HG03139 (cell line): ENCODE results near the gene PDP2.
A peak's percentile ranks its signal among the peaks of the same experiment; 100 is the strongest.

Experiments used
- ATAC-seq: cut with Tn5 transposase; IDR thresholded peaks from one replicate; pipeline ENCODE4 v1.9.1; 2021; ENCODE audit not compliant: unreplicated experiment

The PDP2 gene, protein sequence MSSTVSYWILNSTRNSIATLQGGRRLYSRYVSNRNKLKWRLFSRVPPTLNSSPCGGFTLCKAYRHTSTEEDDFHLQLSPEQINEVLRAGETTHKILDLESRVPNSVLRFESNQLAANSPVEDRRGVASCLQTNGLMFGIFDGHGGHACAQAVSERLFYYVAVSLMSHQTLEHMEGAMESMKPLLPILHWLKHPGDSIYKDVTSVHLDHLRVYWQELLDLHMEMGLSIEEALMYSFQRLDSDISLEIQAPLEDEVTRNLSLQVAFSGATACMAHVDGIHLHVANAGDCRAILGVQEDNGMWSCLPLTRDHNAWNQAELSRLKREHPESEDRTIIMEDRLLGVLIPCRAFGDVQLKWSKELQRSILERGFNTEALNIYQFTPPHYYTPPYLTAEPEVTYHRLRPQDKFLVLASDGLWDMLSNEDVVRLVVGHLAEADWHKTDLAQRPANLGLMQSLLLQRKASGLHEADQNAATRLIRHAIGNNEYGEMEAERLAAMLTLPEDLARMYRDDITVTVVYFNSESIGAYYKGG

GRCh38 chr16:66880288-66881013 is at the start of gene PDP2:
TSS of gene PDP2 (plus strand) at chr16:66880515. CDS start at chr16:66884285, 3,770 bp downstream.
- ATAC-seq: peak; percentile 94

DNA sequence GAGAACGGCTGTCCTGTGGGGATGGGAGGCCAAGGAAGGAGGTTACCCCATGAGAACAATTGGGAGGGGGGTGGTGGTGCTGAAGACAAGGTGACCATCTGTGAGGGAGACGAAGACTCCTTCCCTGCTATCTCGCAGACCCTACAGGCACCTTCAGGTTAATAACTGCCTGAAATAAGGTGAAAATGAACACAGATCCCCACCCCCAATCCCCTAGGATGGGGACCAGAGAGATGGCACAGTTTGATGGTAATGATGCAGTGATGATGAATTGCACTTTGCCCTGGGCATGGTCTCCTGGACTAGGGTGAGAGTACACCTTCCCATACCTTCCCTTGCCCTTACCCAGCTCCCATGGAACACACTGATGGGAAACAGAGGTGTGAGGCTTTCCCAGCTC is 48.1 kb upstream of the PDP2 start:
- ATAC-seq: no peak

DNA sequence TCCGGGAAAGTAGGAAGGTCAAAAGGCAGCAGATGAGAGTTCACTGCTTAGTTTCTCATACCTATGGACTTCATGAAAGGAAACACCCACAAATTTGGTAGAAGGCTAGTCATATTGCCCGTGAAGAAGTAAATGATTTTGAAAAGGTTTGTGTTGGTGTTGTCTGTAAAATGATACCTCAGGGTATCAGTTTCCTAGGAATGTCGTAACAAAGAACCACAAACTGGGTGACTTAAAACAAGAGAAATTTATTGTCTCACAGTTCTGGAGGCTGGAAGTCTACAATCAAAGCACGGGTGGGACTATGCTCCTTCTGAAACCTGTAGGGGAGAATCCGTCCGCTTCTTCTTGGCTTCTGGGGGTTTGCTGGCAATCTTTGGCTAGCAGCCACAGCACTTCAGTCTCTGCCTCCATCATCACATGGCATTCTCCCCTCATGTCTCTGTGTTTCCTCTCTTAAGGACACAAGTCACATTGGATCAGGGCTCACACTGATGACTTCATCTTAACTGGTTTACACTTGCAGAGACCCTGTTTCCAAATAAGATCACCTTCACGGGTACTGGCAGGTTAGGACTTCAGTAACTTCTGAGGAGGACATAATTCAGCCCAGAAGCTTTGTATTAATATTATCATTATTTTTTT is 47.5 kb upstream of the PDP2 start:
- no peak for ATAC-seq

DNA sequence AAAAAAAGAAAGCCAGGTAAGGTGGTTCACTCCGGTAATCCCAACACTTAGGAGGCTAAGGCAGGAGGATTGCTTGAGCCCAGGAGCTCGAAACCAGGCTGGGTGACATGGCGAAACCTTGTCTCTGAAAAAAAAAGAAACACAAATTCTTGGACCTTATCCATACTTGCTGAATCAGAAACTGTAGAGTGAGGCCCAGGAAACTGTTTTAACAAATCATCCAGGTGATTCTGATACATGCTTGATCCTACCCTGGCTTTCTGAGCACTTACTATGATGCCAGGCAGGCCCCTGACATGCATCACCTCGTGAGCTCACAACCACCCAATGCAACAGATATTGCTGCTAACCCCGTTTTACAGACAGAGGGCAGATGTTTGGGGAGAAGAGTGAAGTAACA is 45.6 kb upstream of the PDP2 start:
- no peak for ATAC-seq

GRCh38 chr16:66840883-66841282 is 39.4 kb upstream of the PDP2 start:
- ATAC-seq: no peak

DNA sequence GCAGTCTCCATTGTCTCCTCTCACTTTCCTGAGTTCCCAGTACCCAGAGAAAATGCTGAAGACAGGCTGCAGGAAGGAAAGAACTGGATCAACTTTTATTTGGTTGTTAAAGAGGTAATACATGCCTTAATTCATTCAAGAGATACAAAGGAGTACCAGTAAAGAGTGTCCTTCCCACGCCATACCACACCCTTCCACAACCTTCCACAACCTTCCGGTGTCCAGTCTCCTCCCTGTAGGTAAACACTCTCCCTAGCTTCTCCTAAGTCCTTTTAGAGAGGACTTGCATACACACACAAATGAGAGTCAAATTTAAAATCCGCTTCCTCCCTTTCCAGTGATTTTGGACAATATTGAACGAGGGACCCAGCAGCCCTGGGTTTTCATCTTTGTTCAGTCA is 38.9 kb upstream of the PDP2 start:
- ATAC-seq: no peak

DNA sequence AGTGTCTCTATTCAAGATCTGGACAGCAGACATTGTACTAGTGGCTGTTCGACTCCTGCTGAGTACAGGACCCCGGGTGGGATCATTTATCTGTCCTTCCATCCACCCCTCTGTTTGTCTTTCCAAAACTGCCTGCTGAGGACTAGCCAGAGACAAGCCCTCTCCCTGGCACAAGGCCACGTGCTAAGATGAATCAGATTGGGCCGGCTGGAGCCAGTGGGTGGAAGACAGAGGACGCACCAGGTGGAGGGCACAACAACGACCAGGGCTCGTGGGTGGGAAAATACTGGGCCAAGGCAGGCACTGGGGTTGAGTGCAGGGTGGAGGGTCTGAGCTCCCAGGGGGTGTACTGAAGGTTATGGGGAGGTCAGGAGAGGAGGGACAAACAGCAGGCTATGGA is 37.5 kb upstream of the PDP2 start:
- no peak for ATAC-seq

GRCh38 chr16:66843191-66843590 is 37.1 kb upstream of the PDP2 start:
- no peak for ATAC-seq

DNA sequence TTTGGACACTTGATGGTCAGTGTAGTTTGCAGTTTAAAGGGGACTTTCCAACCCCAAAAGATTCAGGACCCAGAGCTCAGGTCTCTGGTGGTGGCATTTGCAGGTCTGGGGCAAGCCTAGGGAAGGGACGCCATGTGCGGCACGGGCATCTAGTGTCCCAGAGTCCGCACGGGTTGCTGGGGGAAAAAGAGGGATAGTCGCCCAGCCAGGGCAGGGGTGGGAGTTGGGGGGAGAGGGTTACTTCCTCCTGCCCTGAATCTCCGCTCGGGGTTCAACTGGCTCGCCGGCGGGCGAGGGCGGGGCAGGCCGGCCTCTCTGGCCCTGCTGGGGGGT is 36.3 kb upstream of the PDP2 start:
- no peak for ATAC-seq

GRCh38 chr16:66844342-66845079 is 35.8 kb upstream of the PDP2 start, which contains the start of gene CA7:
TSS of gene CA7 (plus strand) at chr16:66844414. CDS start at chr16:66844488, 74 bp downstream.
- ATAC-seq: no peak

- ATAC-seq: no peak
Observed at GRCh38 chr16:66845080-66845410, 35.3 kb upstream of the PDP2 start.

DNA sequence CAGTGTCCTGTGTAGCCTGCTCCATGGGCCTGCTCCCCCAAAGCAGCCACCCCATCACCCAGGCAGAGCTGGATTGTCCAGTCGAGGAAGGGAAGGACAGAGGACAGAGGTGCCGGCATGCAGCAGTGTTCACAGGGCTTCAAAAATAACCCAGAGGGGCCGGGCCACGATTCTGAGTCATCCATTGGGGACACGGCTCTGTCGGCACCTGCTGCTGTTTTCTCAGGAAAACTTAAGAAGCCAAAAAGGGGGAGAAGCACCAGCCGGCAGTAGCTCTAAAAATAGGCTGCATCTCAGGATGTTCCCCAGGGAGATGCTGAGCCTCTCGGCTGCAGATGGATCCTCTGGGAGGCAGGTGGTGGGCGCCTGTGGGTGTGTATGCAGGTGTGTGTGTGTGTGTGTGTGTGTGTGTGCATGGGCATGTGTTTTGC is 34.5 kb upstream of the PDP2 start:
- no peak for ATAC-seq

- no peak for ATAC-seq
Observed at GRCh38 chr16:66846266-66846665, 34.0 kb upstream of the PDP2 start.

DNA sequence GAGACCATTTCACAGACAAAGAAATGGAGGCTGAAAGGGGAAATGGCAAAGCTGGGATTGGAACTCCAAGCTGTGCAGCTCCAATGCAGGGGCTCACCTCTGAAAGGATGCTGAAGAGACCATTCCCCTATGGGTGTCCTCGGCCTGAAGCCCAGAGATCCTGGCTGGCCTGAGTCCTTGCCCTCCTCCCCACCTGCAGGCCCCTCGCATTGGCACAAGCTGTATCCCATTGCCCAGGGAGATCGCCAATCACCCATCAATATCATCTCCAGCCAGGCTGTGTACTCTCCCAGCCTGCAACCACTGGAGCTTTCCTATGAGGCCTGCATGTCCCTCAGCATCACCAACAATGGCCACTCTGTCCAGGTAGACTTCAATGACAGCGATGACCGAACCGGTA is 33.5 kb upstream of the PDP2 start:
- ATAC-seq: no peak

- ATAC-seq: no peak
Observed at GRCh38 chr16:66847533-66848067, 32.7 kb upstream of the PDP2 start.

DNA sequence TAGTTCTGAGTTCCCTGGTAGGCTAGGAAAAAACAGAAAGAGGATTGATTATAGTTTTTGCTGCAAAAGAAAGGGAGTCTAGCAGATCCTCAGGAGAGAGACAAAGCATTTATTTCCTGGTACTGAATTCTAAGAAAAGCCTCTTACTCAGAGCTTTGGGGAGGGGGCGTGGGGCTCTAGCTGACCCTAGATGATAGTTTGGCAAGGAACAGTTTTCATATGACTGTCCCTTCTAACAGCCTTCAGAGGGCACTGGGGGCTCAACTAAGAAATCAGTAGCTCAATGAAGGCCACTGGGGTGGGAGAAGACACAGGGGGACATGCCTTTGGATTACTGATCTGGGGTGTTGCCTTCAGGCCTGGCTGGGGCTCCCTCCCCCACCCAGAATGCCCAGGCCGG is 32.1 kb upstream of the PDP2 start:
- ATAC-seq: no peak

- ATAC-seq: no peak
Observed at GRCh38 chr16:66849021-66849420, 31.3 kb upstream of the PDP2 start.

- ATAC-seq: no peak
Observed at GRCh38 chr16:66849549-66849948, 30.8 kb upstream of the PDP2 start.

DNA sequence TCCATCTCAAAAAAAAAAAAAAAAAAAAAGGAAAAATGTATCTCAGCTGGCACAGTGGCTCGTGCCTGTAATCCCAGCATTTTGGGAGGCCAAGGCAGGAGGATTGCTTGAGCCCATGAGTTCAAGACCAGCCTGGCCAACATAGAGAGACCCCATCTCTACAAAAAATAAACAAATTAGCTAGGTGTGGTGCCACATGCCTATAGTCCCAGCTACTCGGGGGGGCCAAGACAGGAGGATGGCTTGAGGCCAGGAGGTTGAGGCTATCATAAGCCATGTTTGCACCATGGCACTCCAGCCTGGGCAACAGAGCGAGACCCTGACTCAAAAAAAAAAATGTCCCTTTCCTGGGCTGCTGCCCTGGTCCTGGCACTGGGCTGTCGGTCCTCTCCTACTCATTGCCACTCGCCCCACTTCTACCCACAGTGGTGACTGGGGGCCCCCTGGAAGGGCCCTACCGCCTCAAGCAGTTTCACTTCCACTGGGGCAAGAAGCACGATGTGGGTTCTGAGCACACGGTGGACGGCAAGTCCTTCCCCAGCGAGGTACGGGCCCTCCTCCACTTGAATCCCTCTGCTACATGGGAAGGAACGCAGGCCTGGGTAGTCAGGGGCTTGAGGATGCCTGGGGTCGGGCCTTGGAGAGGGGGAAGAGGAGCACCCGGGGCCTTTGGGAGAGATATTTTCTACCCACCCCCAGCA is 30.1 kb upstream of the PDP2 start:
- ATAC-seq: no peak
